SU-DHL-6 (cell line): ENCODE results near the gene BMPR2.
"Not testable (repeated sequence)": the region's sequence is repeated elsewhere in the genome, so short reads cannot be mapped to it uniquely, and the experiment has no call there.

Experiments used
- H2AFZ ChIP-seq: fragments of 200-600 bp; sonication (generic); 2 replicates; pipeline ENCODE4 v1.6.1; 2014; ENCODE audit warnings: low read depth, mild to moderate bottlenecking, moderate library complexity, mixed read lengths, antibody characterized with exemption, low read length; ENCODE audit not compliant: severe bottlenecking
- H3F3A ChIP-seq: fragments of 200-600 bp; shearing (Covaris generic); 2 replicates; pipeline ENCODE4 v1.6.0; 2016; ENCODE audit warnings: antibody characterized with exemption, mild to moderate bottlenecking; ENCODE audit not compliant: insufficient read depth
- H3K27ac ChIP-seq: fragments of 200-600 bp; sonication (generic); 2 replicates; pipeline ENCODE4 v1.5.1; 2016; ENCODE audit warnings: low read depth, mild to moderate bottlenecking, low read length, moderate library complexity, mixed read lengths
- H3K27me3 ChIP-seq: fragments of 200-600 bp; sonication (generic), shearing (Covaris generic); 2 replicates; pipeline ENCODE4 v1.6.0; 2014; ENCODE audit warnings: mild to moderate bottlenecking, low read length
- H3K36me3 ChIP-seq: fragments of 200-600 bp; sonication (generic); 2 replicates; pipeline ENCODE4 v1.6.1; 2014; ENCODE audit warnings: mild to moderate bottlenecking, low read length, mixed read lengths
- H3K4me2 ChIP-seq: fragments of 300-600, 200-600 bp; shearing (Covaris generic), sonication (generic); 2 replicates; pipeline ENCODE4 v1.6.0; 2014; ENCODE audit warnings: low read length, low read depth, mild to moderate bottlenecking; ENCODE audit not compliant: poor library complexity, severe bottlenecking
- H3K4me3 ChIP-seq: fragments of 200-600 bp; sonication (generic); 2 replicates; pipeline ENCODE4 v1.5.1; 2014; ENCODE audit warnings: antibody characterized with exemption, low read length, mild to moderate bottlenecking, mixed read lengths; ENCODE audit not compliant: insufficient read depth, poor library complexity, severe bottlenecking
- H3K79me2 ChIP-seq: fragments of 200-600 bp; sonication (generic); 2 replicates; pipeline ENCODE4 v1.6.1; 2014; ENCODE audit warnings: mild to moderate bottlenecking, low read length, moderate library complexity; ENCODE audit not compliant: insufficient read depth
- H3K9ac ChIP-seq: fragments of 200-600 bp; sonication (generic); 2 replicates; pipeline ENCODE4 v1.7.0; 2014; ENCODE audit warnings: mild to moderate bottlenecking, low read length
- H3K9me2 ChIP-seq: fragments of 200-600 bp; sonication (generic); replicated peaks from 2 replicates; pipeline ENCODE4 v1.6.1; 2014; ENCODE audit warnings: low read length; ENCODE audit not compliant: insufficient read depth
- H3K9me3 ChIP-seq: fragments of 200-600 bp; sonication (generic); 2 replicates; pipeline ENCODE4 v1.6.1; 2014; ENCODE audit warnings: low read length, mixed read lengths; ENCODE audit not compliant: insufficient read depth
- H4K20me1 ChIP-seq: fragments of 200-600 bp; sonication (generic); 2 replicates; pipeline ENCODE4 v1.6.1; 2014; ENCODE audit warnings: low read depth, mild to moderate bottlenecking, antibody characterized with exemption, low read length, moderate library complexity, mixed read lengths
- CTCF ChIP-seq: fragments of 200-600 bp; sonication (generic); IDR thresholded peaks from one replicate; pipeline ENCODE4 v1.5.1; 2017; ENCODE audit warnings: antibody characterized with exemption, mild to moderate bottlenecking, low read length, moderate library complexity; ENCODE audit not compliant: insufficient read depth, poor library complexity, severe bottlenecking
- EZH2phosphoT487 ChIP-seq: fragments of 200-600 bp; sonication (generic), shearing (Covaris generic); conservative IDR thresholded peaks from 2 replicates; pipeline ENCODE4 v1.6.1; 2018; ENCODE audit warnings: mild to moderate bottlenecking, antibody characterized with exemption, low read length, moderate library complexity, mixed read lengths

The BMPR2 gene

GRCh38 chr2:202529389-202529788, 153.3 kb downstream of the BMPR2 start:
- H4K20me1 ChIP-seq: no peaks in the 10 kb centered on the region
- H3K9me2 ChIP-seq: no peaks in the 10 kb centered on the region
- no peaks in the 10 kb centered on the region for H3K36me3 ChIP-seq
- H3K4me3 ChIP-seq: no peak overlapping the region
- H3K27me3 ChIP-seq: no peaks in the 10 kb centered on the region
- H3K9ac ChIP-seq: no peak overlapping the region
- H3K79me2 ChIP-seq: no peaks in the 10 kb centered on the region
- no peak overlapping the region for H2AFZ ChIP-seq
- no peaks in the 10 kb centered on the region for H3F3A ChIP-seq
- TF ChIP-seq EZH2phosphoT487 (no peak), CTCF (no peak)
- H3K27ac ChIP-seq: no peak overlapping the region
- H3K4me2 ChIP-seq: no peak overlapping the region
- H3K9me3 ChIP-seq: no peaks in the 10 kb centered on the region

- Histone ChIP-seq H3K27me3 (no peaks in the 10 kb centered on the region), H2AFZ (no peak overlapping the region), H3K79me2 (no peaks in the 10 kb centered on the region), H3K4me2 (no peak overlapping the region), H3F3A (no peaks in the 10 kb centered on the region), H4K20me1 (no peaks in the 10 kb centered on the region), H3K9me2 (no peaks in the 10 kb centered on the region), H3K27ac (no peak overlapping the region), H3K36me3 (no peaks in the 10 kb centered on the region), H3K9me3 (no peaks in the 10 kb centered on the region), H3K9ac (no peak overlapping the region), H3K4me3 (no peak overlapping the region)
- no peak for TF ChIP-seq CTCF
- TF ChIP-seq EZH2phosphoT487: no peak
These were observed 153.9 kb downstream of the BMPR2 start for GRCh38 chr2:202530038-202530437.

GRCh38 chr2:202535290-202535689, 159.2 kb downstream of the BMPR2 start:
- H3K27ac ChIP-seq, H2AFZ ChIP-seq, H3K27me3 ChIP-seq, H3K36me3 ChIP-seq, H3K4me2 ChIP-seq, H3K79me2 ChIP-seq, H3K9ac ChIP-seq, H4K20me1 ChIP-seq, H3K9me3 ChIP-seq, H3F3A ChIP-seq, H3K4me3 ChIP-seq, H3K9me2 ChIP-seq: not testable (repeated sequence)

- Histone ChIP-seq H3K36me3 (no peaks in the 10 kb centered on the region), H3K79me2 (no peaks in the 10 kb centered on the region)
These were observed 165.0 kb downstream of the BMPR2 start for GRCh38 chr2:202541137-202541536.

More at GRCh38 chr2:202541137-202541536, 165.0 kb downstream of the BMPR2 start:
- Histone ChIP-seq H3K27me3 (no peaks in the 10 kb centered on the region), H3K9me3 (no peaks in the 10 kb centered on the region), H2AFZ (no peak overlapping the region), H3K9me2 (no peaks in the 10 kb centered on the region), H3F3A (no peaks in the 10 kb centered on the region), H4K20me1 (no peaks in the 10 kb centered on the region), H3K9ac (no peak overlapping the region), H3K4me3 (no peak overlapping the region), H3K4me2 (no peak overlapping the region), H3K27ac (no peak overlapping the region)
- TF ChIP-seq CTCF (no peak), EZH2phosphoT487 (no peak)
